ENCODE results near the gene KIF1B.

DNA sequence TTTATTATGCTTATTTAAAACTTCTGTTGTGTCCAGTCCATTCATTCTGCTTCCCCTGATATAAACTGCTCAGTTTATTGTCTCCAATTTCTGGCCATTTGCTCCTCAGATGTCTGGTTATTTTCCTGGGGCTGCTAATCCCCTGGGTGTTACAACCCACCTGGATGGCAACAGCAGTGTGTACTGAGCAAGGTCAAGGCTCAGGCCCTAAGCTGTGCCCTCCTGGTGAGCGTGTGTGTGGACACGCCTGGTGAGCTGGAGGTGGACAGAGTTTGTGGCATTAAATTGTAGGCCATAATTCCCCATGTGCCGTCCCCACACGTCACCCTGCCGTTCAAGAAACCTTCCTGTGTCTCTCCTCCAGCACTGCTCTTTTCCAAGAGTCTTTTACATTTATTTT is 18.1 kb upstream of the KIF1B start:
- TF ChIP-seq, protein P1, sequence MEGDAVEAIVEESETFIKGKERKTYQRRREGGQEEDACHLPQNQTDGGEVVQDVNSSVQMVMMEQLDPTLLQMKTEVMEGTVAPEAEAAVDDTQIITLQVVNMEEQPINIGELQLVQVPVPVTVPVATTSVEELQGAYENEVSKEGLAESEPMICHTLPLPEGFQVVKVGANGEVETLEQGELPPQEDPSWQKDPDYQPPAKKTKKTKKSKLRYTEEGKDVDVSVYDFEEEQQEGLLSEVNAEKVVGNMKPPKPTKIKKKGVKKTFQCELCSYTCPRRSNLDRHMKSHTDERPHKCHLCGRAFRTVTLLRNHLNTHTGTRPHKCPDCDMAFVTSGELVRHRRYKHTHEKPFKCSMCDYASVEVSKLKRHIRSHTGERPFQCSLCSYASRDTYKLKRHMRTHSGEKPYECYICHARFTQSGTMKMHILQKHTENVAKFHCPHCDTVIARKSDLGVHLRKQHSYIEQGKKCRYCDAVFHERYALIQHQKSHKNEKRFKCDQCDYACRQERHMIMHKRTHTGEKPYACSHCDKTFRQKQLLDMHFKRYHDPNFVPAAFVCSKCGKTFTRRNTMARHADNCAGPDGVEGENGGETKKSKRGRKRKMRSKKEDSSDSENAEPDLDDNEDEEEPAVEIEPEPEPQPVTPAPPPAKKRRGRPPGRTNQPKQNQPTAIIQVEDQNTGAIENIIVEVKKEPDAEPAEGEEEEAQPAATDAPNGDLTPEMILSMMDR (IDR thresholded peaks at IDR 0.05), result no peak
- TF ChIP-seq, protein P2, sequence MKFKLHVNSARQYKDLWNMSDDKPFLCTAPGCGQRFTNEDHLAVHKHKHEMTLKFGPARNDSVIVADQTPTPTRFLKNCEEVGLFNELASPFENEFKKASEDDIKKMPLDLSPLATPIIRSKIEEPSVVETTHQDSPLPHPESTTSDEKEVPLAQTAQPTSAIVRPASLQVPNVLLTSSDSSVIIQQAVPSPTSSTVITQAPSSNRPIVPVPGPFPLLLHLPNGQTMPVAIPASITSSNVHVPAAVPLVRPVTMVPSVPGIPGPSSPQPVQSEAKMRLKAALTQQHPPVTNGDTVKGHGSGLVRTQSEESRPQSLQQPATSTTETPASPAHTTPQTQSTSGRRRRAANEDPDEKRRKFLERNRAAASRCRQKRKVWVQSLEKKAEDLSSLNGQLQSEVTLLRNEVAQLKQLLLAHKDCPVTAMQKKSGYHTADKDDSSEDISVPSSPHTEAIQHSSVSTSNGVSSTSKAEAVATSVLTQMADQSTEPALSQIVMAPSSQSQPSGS (CRISPR knock-in tag; IDR thresholded peaks at IDR 0.05; ENCODE audit: borderline replicate concordance, low read depth), result no peak
- TF ChIP-seq, protein P3, sequence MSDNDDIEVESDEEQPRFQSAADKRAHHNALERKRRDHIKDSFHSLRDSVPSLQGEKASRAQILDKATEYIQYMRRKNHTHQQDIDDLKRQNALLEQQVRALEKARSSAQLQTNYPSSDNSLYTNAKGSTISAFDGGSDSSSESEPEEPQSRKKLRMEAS (CRISPR knock-in tag; IDR thresholded peaks at IDR 0.05), result no peak
- TF ChIP-seq CREB1 (CRISPR knock-in tag; IDR thresholded peaks at IDR 0.05), result no peak
- no peak for TF ChIP-seq ZNF671 (CRISPR knock-in tag; IDR thresholded peaks at IDR 0.05)
- no peak for TF ChIP-seq ELF4 (CRISPR knock-in tag; IDR thresholded peaks at IDR 0.05; ENCODE audit: low read depth)
- TF ChIP-seq, protein P4, sequence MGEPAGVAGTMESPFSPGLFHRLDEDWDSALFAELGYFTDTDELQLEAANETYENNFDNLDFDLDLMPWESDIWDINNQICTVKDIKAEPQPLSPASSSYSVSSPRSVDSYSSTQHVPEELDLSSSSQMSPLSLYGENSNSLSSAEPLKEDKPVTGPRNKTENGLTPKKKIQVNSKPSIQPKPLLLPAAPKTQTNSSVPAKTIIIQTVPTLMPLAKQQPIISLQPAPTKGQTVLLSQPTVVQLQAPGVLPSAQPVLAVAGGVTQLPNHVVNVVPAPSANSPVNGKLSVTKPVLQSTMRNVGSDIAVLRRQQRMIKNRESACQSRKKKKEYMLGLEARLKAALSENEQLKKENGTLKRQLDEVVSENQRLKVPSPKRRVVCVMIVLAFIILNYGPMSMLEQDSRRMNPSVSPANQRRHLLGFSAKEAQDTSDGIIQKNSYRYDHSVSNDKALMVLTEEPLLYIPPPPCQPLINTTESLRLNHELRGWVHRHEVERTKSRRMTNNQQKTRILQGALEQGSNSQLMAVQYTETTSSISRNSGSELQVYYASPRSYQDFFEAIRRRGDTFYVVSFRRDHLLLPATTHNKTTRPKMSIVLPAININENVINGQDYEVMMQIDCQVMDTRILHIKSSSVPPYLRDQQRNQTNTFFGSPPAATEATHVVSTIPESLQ (CRISPR knock-in tag; IDR thresholded peaks at IDR 0.05), result no peak
- TF ChIP-seq ZNF138 (CRISPR knock-in tag; conservative IDR thresholded peaks at IDR 0.05), result no peak
- TF ChIP-seq, protein P5, sequence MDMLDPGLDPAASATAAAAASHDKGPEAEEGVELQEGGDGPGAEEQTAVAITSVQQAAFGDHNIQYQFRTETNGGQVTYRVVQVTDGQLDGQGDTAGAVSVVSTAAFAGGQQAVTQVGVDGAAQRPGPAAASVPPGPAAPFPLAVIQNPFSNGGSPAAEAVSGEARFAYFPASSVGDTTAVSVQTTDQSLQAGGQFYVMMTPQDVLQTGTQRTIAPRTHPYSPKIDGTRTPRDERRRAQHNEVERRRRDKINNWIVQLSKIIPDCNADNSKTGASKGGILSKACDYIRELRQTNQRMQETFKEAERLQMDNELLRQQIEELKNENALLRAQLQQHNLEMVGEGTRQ (CRISPR knock-in tag; IDR thresholded peaks at IDR 0.05), result no peak
- TF ChIP-seq ESRRA (CRISPR knock-in tag; IDR thresholded peaks at IDR 0.05; ENCODE audit: borderline replicate concordance), result no peak
- TF ChIP-seq, protein P6, sequence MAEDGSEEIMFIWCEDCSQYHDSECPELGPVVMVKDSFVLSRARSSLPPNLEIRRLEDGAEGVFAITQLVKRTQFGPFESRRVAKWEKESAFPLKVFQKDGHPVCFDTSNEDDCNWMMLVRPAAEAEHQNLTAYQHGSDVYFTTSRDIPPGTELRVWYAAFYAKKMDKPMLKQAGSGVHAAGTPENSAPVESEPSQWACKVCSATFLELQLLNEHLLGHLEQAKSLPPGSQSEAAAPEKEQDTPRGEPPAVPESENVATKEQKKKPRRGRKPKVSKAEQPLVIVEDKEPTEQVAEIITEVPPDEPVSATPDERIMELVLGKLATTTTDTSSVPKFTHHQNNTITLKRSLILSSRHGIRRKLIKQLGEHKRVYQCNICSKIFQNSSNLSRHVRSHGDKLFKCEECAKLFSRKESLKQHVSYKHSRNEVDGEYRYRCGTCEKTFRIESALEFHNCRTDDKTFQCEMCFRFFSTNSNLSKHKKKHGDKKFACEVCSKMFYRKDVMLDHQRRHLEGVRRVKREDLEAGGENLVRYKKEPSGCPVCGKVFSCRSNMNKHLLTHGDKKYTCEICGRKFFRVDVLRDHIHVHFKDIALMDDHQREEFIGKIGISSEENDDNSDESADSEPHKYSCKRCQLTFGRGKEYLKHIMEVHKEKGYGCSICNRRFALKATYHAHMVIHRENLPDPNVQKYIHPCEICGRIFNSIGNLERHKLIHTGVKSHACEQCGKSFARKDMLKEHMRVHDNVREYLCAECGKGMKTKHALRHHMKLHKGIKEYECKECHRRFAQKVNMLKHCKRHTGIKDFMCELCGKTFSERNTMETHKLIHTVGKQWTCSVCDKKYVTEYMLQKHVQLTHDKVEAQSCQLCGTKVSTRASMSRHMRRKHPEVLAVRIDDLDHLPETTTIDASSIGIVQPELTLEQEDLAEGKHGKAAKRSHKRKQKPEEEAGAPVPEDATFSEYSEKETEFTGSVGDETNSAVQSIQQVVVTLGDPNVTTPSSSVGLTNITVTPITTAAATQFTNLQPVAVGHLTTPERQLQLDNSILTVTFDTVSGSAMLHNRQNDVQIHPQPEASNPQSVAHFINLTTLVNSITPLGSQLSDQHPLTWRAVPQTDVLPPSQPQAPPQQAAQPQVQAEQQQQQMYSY (CRISPR knock-in tag; IDR thresholded peaks at IDR 0.05), result no peak
- TF ChIP-seq, protein P7, sequence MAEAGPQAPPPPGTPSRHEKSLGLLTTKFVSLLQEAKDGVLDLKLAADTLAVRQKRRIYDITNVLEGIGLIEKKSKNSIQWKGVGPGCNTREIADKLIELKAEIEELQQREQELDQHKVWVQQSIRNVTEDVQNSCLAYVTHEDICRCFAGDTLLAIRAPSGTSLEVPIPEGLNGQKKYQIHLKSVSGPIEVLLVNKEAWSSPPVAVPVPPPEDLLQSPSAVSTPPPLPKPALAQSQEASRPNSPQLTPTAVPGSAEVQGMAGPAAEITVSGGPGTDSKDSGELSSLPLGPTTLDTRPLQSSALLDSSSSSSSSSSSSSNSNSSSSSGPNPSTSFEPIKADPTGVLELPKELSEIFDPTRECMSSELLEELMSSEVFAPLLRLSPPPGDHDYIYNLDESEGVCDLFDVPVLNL (CRISPR knock-in tag; IDR thresholded peaks at IDR 0.05; ENCODE audit: borderline replicate concordance, low read depth), result no peak
- TF ChIP-seq, protein P8, sequence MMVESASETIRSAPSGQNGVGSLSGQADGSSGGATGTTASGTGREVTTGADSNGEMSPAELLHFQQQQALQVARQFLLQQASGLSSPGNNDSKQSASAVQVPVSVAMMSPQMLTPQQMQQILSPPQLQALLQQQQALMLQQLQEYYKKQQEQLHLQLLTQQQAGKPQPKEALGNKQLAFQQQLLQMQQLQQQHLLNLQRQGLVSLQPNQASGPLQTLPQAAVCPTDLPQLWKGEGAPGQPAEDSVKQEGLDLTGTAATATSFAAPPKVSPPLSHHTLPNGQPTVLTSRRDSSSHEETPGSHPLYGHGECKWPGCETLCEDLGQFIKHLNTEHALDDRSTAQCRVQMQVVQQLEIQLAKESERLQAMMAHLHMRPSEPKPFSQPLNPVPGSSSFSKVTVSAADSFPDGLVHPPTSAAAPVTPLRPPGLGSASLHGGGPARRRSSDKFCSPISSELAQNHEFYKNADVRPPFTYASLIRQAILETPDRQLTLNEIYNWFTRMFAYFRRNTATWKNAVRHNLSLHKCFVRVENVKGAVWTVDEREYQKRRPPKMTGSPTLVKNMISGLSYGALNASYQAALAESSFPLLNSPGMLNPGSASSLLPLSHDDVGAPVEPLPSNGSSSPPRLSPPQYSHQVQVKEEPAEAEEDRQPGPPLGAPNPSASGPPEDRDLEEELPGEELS (CRISPR knock-in tag; IDR thresholded peaks at IDR 0.05), result no peak
- TF ChIP-seq, protein P9, sequence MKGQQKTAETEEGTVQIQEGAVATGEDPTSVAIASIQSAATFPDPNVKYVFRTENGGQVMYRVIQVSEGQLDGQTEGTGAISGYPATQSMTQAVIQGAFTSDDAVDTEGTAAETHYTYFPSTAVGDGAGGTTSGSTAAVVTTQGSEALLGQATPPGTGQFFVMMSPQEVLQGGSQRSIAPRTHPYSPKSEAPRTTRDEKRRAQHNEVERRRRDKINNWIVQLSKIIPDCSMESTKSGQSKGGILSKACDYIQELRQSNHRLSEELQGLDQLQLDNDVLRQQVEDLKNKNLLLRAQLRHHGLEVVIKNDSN (CRISPR knock-in tag; IDR thresholded peaks at IDR 0.05), result no peak
